GM19025 (cell line): ENCODE results near the gene CDH26.

Source experiments
- ATAC-seq: cut with Tn5 transposase; IDR thresholded peaks from one replicate; pipeline ENCODE4 v1.9.1; 2021; ENCODE audit warnings: mild to moderate bottlenecking, low read depth, moderate library complexity; ENCODE audit not compliant: unreplicated experiment

Gene CDH26

DNA sequence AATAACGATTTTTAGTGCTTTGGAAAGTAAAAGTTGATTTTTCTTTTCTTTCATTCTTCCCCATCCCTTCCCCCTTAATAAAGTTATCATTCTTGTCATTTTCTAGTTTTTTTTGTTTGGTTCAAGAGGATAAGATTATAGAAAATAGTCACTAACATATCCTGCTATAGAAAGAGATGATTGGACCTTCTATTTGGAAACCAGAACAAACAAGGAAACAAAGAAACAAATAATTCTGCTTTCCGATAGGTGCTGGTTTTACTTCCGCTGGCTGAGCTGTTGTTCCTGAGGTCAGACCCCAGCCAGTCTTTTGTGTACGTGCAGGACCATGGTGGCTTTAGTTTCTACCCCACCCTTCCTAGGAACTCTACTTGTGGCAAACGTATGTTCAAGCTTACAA is at the start of gene CDH26:
Gene CDH26 (plus strand): TSS at position 301 of the 400 bp plus-strand sequence. CDS start 304 bp downstream, outside the sequence.
- ATAC-seq: no peak

DNA sequence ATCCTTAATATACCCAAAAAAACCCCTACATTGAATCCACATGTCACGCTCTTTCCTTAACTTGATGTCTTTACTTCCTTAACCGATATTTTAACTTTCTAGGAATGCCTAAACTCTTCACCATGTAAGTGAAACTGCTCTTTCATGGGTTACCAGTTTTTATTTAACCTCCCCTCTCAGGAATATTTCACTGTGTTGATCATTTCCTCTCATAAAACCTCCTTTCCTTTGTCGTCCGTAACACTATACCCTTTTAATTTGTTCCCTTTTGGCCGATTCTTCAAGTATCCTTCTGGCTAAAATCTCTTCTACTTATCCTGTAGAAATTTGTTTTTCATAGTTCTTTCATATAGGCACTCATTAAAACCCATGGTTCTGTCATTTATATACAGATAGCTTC is 49.4 kb upstream of the CDH26 start:
- ATAC-seq: no peak

DNA sequence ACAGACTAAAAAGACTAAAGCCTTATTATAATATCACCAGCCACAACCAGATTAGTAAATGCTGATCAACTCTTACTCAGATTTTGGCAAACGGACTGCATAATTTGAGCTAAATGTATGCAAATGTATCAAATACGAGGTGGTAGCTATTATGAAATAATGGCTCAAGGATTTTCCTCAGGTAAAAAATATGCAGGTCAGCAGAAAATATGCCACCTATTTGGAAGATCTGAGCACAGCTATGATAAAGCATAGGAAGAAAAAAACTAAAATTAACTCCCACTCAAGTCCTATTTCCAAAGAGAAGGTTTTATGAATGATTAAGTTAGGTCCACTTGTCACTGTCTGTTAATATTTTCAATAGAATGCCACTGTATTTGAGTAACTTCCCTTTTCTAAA is 47.2 kb upstream of the CDH26 start:
- no peak for ATAC-seq

DNA sequence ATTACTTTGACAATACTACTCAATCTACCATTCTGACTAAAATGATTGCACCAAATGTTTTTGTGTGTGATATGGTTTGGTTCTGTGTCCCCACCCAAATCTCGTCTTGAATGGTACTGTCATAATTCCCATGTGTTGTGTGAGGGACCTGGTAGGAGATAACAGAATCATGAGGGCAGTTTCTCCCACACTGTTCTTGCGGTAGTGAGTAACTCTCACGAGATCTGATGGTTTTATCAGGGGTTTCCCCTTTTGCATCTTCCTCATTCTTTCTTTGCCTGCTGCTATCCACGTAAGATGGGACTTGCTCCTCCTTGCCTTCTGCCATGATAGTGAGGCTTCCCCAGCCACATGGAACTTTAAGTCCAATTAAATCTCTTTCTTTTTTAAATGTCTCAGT is 45.6 kb upstream of the CDH26 start:
- no peak for ATAC-seq

DNA sequence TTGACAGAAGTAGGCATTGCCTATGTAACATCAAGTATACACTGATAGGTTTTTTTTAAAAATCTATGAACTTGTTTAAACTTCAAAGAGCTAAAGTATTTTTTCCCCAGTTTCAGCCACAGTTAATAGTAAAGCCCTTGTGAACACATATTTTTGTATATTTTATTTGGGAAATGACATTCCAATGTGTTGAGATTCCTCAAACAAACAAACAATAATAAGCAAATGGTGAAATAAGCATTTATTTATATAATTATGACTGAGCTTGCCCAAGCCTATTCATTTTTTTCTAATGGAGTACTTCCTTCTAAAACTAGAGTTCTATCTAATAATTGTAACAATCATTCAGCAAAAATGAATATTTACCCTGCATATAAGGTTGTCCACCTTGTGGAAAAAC is 37.3 kb upstream of the CDH26 start:
- ATAC-seq: no peak

DNA sequence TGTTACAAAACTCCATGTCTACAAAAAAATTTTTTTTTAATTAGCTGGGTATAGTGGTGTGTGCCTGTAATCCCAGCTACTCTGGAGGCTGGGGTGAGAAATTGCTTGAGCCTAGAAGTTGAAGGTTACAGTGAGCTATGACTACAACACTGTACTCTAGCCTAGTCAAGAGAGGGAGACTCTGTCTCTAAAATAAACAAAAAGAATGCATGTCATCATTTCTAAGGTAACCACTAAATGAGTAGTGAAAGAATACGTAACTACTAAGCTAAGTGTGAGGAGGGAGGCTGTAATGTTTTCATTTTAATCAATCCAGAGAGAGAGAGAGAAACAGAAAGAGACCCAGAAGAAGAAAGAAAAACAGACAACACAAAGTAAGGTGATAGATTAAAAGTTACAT is 34.7 kb upstream of the CDH26 start:
- ATAC-seq: no peak

DNA sequence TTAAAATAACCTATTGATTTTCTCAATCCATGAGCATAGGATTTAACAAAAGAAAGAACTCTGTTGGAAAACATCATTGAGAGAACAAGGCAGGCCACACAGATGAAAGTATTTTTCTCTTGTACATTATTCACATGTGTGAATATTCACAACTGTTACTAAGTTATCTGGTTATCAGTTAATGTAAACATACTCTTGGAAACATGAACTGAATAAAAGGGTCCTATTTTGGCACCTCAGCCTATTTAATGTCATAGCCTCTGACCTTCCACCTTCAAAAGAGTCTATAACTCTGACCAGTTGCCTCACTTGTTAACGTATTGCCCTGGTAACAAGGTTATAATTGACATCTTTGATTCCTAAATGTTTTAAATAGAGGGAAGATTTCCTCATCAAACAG is 32.9 kb upstream of the CDH26 start:
- no peak for ATAC-seq

DNA sequence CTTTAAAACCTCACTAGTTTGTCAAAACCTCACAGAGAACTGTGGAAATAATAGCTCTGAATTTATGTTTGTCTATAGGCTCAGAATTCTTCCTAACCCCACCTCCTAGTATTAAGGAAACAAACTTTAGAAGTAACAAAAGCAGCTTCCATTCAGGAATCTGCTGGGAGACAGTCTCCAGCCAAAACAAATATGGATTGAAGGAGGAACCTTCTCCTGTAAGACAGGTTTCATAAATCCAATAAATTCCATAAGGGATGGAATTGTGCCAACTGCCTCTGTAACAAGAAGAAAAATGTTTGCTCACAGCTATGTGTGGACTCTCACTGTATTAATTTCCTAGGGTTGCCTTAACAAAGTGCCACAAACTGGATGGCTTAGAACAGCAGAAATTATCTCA is 32.3 kb upstream of the CDH26 start:
- no peak for ATAC-seq

DNA sequence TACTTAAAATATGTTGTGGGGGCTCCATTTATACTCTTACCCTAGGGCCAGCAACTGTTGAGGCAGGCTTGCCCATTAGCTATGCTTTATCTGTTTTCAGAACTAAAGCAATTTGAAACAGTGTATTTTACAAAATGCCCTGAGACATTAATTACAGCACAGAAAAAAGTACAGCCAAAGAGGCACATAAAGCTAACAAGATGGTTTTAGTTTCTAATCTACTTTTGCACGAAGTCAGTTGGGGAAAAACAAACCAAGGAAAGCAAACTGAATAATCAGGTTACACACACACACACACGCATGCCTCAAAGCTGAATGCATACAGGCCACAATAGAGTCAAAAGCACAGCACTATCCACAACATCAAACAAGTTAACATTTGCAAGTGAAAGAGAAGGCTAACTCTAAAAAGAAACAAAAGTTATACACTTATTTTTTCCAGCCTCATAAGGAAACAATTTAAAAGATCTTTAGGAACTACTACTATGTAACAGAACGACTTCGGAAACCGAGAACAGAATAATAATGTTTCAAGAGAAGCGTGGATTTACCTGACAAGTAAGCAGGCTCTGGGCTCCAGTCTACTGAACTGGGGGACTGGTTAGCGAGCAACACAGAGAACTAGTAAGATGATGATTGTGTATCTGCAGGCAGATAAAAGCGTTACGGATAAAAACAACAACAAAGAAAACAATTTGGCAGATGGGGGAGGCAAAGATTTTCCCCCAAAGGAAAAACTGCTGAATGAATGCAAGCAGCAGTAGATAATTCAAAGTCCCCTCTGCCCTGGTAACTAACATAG is 26.5 kb upstream of the CDH26 start:
- ATAC-seq: no peak

DNA sequence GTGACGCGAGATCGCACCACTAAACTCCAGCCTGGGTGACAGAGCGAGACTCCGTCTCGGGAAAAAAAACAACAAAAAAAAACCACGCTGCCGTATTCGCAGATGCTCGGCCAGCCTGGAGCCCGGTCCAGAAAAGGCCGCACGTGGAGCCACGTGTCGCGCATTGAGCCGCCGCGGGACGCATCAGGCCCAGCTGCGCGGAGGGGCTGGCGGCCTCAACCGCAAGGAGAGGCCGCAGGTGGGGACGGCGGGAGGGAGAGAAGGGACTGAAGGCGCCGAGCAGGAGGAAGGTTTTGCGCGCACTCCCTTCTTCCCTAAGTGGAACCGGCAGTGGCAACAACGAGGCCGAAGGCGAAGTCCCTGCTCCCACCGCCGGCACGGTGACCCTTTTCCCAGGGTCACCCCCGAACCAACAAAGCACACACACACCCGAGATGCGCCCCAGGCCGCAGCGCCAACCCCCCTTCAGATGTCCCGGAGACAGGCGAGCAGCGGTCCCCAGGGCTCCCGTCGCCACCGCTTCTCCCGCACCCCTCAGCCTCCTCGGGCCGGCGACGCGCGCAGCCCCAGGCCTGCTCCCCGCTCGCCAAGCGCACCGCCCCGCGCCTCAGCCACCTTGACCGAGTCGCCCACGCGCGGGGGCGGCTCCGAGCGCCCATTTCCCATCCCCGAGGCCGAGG is 25.5 kb upstream of the CDH26 start:
- no peak for ATAC-seq

DNA sequence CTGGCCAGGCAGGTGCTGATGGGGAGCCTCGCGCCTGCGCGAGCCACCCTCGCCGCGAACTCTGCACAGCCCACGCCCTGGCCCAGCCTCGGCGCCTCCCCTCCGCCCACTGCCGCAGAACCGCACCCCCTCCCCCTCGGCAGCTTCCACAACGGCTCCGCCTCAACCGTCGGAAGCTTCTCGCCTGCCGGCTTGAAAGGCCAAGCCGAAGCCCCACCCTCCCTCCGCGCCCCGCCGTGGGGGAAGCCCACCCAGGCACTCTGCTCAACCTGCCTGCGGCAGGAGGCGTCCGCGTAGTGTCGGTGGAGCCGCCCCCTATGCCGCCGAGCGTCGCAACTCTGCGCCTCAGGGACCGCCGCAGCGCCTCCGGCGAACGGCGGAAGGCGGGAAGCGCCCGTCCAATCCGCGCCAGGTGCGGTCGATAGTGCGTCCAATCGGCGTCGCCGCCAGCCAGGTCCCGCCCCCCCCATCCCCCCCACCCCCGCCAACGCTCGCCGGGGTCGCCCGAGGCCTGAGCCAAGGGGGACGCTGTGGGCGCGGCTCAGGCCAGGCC is 24.9 kb upstream of the CDH26 start, which contains the start of gene SYCP2:
Gene SYCP2 (minus strand): TSS at position 342 of the 553 bp plus-strand sequence. CDS start 11,224 bp downstream, outside the sequence.
- ATAC-seq: peak; percentile 46

DNA sequence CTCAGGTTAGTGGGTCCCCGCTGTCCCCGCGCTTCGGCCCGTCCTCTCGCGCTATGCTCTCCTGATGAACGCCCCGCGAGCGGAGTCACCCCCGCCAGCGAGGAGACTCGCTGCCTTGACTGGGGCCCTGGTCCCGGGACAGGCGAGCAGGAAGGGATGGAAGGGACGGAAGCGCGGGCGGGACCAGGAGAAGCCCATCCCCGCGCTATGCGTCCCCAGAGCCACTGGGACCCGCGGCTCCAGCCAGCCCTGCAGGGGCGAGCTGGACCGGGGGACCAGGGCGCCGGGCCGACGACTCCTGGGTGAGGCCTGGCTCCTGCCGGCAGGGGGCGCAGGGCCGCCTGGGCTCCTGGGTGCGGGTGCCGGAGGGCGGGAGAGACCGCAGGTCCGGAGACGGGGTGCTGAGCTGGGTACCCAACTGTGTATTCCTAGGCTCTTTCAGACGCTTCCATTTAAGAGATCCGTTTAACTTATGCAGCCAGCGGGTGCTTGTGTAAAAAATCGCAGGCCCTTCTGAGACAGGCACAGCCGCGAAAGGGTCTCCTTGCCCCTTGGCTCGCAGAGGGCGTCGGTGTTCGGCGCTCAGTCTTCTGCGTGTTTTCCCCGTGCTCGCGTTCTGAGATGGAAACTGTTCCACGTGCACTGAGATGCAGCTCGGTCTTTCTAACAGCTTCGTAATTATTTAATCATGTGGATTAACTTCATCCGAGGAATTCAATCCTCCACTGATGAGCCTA is 24.2 kb upstream of the CDH26 start:
- ATAC-seq: peak; percentile 78

DNA sequence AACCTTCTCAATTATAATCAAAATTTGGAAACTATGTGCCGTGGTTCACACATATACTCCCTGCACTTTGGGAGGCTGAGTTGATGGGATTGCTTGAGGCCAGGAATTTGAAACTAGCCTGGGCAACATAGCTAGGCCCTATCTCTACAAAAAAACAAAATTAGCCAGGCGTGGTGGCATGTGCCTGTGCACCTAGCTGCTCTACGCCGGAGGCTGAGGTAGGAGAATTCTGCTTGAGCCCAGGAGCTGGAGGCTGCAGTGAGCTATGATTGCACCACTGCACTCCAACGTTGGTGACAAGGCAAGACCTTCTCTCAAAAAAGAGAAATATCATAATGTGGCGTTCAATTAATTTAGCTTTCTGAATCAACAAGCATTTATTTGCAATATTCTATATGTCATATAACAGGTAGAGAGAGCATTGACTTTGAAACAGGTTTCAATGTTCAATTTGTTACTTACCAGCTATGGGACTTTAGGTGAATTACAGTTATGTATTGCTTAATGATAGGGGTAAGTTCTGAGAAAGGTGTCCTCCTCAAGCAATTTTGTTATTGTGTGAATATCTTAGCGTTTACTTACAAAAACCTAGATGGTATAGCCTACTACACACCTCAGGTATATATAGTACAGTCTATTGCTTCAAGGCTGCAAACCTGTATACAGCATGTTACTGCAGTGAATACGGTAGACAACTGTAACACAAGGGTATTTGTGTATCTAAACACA is 22.6 kb upstream of the CDH26 start:
- ATAC-seq: no peak

DNA sequence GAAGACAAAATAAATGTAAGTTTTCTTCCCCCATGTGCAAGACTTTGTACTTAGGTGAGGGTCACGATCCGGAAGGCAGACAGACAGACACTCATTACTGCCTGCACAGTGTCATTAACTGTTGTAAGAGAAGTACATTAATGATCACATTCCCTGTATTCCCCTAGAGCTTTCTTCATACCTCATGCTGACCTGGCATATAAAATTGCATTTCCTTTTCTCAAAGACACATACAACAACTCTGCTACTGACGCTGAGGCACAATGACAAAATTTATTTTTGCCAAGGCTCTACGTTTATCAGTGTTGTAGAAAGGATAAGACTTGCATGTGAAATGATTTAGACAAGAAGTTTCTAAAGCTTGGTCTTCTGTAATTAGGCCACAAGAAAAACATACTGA is 21.8 kb upstream of the CDH26 start:
- ATAC-seq: no peak

DNA sequence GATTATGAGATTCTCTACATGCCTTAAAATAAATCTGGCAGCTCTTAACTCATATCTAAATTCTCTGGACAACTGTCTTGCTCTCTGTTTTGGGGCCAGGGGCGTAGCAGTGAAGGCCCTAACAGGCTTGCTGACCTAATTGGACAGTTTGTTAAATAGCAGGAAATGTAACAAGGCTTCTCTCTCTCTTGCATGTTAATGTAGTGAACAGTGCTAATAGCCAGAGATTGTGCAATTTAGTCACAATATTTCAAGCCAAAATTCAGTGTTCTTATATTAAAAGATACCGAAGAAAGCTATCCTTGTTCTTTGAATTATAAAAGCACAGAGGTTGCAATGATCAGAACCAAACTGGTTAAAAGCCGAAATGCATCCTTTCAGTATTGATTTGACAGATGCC is 21.1 kb upstream of the CDH26 start:
- ATAC-seq: no peak

DNA sequence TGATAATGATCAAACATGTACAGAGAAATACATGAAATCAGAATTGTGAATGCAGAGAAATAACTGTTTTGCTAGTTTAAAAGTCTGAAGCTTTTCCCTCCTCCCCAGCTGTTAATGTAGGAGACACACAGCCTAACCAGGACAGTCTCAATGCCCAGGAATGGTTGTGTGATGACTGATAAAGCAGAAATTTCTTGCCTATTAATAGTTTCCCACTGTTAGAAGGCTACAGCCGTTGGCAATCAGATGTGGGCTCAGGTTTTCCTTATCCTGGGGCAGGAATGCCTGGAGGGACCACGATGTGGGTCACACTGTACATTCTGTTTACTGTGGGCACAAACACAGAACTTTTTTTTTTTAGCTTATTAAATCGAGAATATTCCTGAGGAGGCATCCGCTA is 20.0 kb upstream of the CDH26 start:
- ATAC-seq: no peak

DNA sequence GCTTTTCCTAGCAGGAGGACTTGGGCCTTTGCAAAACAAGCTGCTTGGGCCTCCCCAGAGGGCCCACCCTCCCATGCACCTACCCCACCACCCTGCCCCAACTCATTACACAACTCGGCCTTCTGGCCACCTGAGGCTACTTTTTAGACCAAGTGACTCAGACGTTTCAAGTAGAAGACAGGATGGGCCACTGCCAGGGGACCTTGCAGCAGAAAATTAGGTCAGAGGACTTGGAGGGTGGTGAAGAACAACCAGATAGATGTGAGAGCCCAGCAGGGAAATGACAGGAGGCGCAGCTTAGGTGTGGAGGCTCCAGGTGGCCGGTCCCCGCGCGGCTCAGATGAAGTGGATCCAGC is 19.5 kb upstream of the CDH26 start:
- ATAC-seq: no peak

DNA sequence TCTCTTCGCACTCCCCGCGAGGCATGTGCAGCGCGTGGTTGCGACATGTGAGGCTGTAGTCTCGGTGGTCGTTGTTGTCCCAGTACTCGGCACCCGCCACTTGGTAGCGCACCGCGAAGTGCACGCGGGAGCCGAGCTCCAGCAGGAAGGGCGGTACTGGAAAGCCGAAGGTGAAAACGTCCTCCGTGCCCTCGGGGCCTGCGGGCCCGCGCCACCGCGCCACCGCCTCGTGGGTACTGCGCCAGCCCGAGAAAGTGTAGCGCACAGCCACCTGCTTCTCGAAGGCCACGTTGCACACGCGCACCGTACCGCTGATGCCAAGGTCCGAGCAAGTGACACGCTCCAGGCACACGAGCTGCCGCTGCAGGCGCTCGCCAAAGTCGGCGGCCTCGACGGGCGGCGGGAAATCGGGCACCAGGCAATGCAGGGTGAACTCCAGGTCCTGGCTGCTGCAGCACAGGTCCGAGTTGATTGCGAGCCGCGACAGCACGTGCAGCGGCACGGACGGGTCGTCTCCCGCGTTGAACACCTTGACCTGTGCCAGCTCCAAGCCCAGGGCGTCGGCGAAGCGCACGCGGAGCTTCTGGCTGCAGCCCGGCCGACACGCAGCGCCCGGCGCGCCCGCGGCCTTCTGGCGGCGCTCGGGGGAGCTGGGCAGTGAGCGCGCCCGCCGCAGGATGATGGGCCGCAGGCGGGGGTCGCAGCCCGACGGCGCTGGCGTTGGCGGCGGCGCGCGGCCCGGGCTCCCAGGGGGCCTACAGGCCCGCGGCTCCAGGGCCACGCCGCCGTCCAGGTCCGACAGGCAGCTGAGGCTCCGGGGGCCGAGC is 19.0 kb upstream of the CDH26 start:
- peak; percentile 17 for ATAC-seq

DNA sequence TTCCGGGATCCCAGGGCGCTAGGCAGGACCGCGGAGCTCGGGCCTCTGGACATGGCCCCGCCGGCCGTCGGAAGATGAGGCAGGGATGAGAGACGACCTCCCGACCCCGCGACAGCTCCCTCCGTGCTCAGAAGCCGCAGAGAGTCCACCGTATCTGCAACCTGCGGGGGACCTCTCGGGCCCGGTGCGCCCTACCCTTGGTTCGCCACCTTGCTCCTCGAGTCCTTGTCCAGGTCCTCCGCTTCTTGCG is 18.4 kb upstream of the CDH26 start:
- peak; percentile 25 for ATAC-seq
